ENCODE data around the gene DPY19L1. TPM values are rescaled to one million over a fixed set of nuclear protein-coding genes. Genes with fewer than 3 reads are reported as not detected.
"Not testable (repeated sequence)": the region's sequence is repeated elsewhere in the genome, so short reads cannot be mapped to it uniquely, and the experiment has no call there.

Gene DPY19L1
- total and polyA plus RNA-seq, 12 donors, result 4.9 to 119 (median 25.2) TPM

- Histone ChIP-seq H3K27ac (no peak overlapping the region), H3K9me3 (replicated peaks in 1 of 3) (no peaks in the 10 kb centered on the region), H3K27me3 (no peaks in the 10 kb centered on the region), H3K4me1 (replicated peaks in 1 of 2) (no peaks in the 10 kb centered on the region), H3K36me3 (replicated peaks in 1 of 2) (no peaks in the 10 kb centered on the region), H3K4me3 (no peak overlapping the region)
- intact Hi-C loops (cut with DNase I), result no loop called here
- WGBS, 4 donors, result 89 to 94% (median 92%) methylated on average over 7 of the region's 7 CpGs
- DNase-seq, result peak in 4 of 7 donors; percentile 23 to 35 (median 25)
- TF ChIP-seq, protein P1, sequence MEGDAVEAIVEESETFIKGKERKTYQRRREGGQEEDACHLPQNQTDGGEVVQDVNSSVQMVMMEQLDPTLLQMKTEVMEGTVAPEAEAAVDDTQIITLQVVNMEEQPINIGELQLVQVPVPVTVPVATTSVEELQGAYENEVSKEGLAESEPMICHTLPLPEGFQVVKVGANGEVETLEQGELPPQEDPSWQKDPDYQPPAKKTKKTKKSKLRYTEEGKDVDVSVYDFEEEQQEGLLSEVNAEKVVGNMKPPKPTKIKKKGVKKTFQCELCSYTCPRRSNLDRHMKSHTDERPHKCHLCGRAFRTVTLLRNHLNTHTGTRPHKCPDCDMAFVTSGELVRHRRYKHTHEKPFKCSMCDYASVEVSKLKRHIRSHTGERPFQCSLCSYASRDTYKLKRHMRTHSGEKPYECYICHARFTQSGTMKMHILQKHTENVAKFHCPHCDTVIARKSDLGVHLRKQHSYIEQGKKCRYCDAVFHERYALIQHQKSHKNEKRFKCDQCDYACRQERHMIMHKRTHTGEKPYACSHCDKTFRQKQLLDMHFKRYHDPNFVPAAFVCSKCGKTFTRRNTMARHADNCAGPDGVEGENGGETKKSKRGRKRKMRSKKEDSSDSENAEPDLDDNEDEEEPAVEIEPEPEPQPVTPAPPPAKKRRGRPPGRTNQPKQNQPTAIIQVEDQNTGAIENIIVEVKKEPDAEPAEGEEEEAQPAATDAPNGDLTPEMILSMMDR (IDR thresholded peaks at IDR 0.05), result no peak
- no peak for TF ChIP-seq POLR2A (IDR thresholded peaks at IDR 0.05)
Observed at GRCh38 chr7:35003679-35004303, 33.5 kb downstream of the DPY19L1 start.

DNA sequence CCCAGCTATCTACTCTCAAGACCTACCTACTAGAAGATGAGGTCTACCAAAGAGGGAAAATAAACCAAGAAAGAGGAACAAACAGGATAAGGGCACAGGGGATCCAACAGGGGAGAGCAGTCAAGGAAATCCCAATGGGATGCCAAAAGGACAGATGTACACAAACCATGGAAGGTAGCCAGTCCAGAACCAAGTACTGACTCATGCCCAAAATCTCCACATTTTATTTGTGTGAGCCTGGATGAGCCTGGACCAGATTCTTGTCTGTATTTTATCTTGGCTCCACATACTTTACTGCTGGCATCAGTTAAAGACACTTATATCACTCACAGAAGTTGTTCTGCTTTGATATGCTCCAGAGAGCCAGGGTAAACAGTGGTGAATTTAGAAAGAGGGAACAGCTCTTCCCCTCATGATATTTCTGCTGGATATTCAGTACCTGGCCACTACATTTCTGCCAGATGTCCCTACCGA, 34.1 kb downstream of the DPY19L1 start:
- H3K27me3 ChIP-seq; H3K9me3 ChIP-seq (replicated peaks in 1 of 3); H3K4me3 ChIP-seq; H3K27ac ChIP-seq; H3K36me3 ChIP-seq (replicated peaks in 1 of 2); H3K4me1 ChIP-seq (replicated peaks in 1 of 2); intact Hi-C loops (cut with DNase I); DNase-seq: not testable (repeated sequence)
- 89 to 100% (median 96%) methylated on average over 1 of the region's 1 CpG for WGBS, 4 donors

GRCh38 chr7:34998335-34998734, 39.0 kb downstream of the DPY19L1 start:
- H3K9me3 ChIP-seq (replicated peaks in 1 of 3); H3K27ac ChIP-seq; H3K4me3 ChIP-seq; DNase-seq; H3K36me3 ChIP-seq (replicated peaks in 1 of 2); H3K4me1 ChIP-seq (replicated peaks in 1 of 2); intact Hi-C loops (cut with DNase I); H3K27me3 ChIP-seq: not testable (repeated sequence)
- WGBS, 4 donors, result 82 to 95% (median 91%) methylated on average over 6 of the region's 6 CpGs

DNA sequence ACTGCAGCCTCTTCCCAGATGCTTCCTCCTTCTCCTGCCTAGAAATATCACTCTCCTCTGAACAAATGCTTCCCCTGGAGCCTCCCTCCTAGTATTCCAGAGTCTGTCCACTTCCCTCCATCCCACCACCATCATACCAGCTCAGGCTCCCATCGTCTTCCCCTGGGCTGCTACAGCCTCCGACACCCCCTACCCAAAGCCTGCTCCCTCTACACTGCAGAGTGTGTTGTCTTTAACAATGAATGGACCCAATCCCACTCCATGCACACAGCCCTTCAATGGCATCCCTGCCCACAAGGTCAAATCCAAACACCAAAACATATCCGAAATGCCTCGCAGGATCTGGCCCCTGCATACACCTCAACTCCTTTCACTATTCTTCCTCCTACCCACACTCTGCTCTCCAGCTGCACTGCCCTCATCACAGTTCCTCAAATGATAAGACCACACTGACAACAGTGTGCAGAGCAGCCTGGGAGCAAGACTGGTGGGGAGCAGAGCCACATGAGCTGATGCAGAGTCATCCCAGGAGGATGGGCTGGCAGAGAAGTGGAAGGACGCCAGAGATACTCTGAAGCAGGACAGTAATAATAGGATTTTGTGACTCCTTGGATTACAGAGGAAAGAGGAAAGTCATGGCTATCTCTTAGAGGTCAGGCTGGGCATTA, 40.7 kb downstream of the DPY19L1 start:
- H3K4me3 ChIP-seq; DNase-seq; H3K27ac ChIP-seq; intact Hi-C loops (cut with DNase I); H3K9me3 ChIP-seq (replicated peaks in 1 of 3); H3K36me3 ChIP-seq (replicated peaks in 1 of 2); H3K4me1 ChIP-seq (replicated peaks in 1 of 2); H3K27me3 ChIP-seq: not testable (repeated sequence)
- WGBS, 4 donors, result 83 to 93% (median 86%) methylated on average over 2 to 5 of the region's 5 CpGs

DNA sequence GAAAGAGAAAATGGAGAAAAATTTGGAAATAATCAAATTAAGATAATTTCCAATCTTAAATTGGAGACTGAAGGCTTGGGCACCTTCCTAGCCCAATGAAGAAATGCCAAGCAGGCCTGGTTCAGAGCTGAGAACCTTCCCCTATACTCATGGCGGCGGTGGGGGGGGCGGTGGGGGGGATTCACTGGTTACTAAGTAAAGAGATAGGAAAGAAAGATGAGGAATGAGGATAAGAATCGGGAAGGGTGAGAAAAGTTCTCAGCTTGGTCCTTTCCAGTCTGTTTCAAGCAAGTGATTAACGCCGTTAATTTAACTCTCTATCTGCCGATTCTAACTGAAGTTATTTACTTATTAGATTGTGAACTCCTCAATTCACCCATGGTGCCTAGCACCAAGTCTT, 41.5 kb downstream of the DPY19L1 start:
- WGBS, 4 donors, result 81 to 92% (median 84%) methylated on average over 7 of the region's 7 CpGs
- intact Hi-C loops (cut with DNase I), result no loop called here
- Histone ChIP-seq H3K27ac (no peak overlapping the region), H3K27me3 (no peaks in the 10 kb centered on the region), H3K9me3 (replicated peaks in 1 of 3) (no peaks in the 10 kb centered on the region), H3K4me1 (replicated peaks in 1 of 2) (no peaks in the 10 kb centered on the region), H3K4me3 (no peak overlapping the region), H3K36me3 (replicated peaks in 1 of 2) (no peaks in the 10 kb centered on the region)
- no peak for DNase-seq
- TF ChIP-seq, protein P1 (IDR thresholded peaks at IDR 0.05), result no peak
- no peak for TF ChIP-seq POLR2A (IDR thresholded peaks at IDR 0.05)

Data from adrenal gland (tissue), 12 donors.